HL-60/S4 (cell line): ENCODE measurements around the gene HGS.

Experiments
- in situ Hi-C: fragments of 300-500 bp; cut with MboI; formaldehyde crosslinking; loops from 2 replicates; pipeline ENCODE4 v1.14.3; 2022; ENCODE audit warnings: low sequenced_read_pairs

HGS gene

DNA sequence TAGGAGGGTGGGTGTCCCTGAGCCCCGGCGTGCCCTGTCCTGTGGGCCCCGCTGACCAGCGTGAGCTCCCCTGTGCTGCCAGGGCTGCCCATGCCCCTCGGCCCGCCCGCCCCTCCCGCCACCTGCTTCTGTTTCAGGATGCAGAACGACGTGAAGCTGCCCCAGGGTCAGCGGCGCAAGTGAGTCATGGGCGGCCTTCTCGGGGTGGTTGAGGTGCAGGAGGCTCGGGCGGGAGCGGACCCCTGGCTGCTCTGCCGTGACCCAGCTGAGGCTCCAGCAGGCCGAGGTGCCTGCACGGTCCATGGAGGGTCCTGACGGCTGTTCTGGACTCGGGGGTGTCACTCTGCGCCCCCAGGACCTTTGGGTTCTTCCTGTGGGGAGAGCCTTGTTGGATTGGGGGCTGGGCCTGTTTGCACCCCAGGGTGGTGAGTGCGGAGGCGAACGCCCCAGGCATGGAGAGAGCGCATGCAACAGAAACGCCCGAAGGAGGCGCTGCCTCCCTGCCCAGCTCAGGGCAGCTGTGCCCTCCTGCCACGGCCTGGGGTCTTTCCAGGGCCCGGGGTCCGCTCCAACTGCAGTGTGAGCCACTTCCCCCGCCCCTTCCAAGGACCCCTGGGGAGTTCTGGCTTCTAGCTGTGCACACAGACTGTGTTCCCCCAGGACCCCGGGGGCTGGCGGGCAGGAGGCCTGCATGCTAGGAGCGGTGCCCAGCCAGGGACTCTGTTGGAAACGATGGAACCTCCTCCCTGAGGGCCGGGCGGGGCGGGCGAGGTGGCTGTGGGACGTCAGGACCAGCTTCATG is 32.3 kb downstream of the HGS start:
- in situ Hi-C loops = no loop called here

DNA sequence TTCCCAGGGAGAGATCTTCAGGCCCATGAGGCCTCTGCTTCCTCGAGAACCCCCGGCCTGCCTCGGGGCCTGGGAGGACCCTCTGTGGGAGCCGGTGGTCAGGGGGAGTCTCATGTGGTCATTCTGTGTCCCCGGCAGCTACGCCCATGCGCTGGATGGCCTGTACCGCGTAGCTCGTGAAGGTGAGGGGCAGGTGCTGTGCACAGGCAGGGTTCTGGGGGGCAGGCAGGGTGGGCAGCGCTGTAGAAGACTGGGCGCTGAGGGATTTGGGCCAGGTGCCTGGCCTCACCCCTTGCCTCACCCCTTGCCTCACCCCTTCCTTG is 32.8 kb downstream of the HGS start:
- in situ Hi-C loops = no loop called here

DNA sequence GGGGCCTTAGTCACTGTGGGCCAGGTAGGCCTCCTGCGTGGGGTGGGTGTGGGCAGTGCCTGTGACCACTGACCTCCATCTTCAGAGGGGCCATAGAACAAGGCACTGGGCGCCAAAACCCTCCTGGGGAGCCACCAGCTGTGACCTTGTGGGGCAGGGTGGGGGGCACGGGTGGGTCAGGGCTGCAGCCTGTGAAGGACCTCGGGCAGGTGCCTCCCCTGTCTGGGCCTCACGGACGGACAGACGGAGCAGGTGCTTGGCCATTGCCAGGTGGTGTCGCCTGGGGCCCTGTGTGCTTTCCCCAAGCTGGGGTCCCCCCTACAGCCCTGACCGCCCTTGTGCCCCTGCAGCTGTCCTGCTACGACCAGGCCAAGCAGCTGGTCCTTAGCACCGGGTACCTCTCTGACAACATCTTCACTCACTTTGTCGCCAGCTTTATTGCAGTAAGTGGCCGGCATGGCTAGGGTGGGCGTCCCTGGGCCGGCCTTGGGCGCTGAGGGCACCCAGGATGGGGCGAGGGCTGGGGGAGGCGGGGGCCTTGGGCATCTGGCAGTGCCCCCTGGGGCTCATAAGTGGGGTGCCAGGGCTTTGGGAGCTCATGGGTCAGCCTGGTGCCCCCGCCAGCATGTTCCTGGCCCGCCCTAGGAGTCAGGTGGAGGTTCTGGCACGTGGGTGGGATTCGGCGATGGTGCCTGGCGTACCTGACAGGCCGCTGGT is 33.4 kb downstream of the HGS start:
- in situ Hi-C loops = no loop called here

DNA sequence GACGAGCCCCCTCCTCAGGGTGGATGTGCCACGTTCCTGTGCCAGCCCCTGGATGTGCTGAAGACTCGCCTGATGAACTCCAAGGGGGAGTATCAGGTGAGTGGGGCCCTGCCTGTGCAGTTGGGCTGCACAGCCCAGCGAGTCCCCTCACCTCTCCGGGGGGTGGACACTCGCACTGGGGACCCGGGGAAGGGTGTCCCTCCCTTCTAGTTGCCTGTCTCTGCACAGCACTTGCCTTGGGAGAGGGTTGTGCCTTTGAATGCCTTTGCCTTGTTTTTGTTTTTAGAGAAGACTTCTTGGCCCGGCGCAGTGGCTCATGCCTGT is 33.9 kb downstream of the HGS start:
- in situ Hi-C loops = no loop called here

DNA sequence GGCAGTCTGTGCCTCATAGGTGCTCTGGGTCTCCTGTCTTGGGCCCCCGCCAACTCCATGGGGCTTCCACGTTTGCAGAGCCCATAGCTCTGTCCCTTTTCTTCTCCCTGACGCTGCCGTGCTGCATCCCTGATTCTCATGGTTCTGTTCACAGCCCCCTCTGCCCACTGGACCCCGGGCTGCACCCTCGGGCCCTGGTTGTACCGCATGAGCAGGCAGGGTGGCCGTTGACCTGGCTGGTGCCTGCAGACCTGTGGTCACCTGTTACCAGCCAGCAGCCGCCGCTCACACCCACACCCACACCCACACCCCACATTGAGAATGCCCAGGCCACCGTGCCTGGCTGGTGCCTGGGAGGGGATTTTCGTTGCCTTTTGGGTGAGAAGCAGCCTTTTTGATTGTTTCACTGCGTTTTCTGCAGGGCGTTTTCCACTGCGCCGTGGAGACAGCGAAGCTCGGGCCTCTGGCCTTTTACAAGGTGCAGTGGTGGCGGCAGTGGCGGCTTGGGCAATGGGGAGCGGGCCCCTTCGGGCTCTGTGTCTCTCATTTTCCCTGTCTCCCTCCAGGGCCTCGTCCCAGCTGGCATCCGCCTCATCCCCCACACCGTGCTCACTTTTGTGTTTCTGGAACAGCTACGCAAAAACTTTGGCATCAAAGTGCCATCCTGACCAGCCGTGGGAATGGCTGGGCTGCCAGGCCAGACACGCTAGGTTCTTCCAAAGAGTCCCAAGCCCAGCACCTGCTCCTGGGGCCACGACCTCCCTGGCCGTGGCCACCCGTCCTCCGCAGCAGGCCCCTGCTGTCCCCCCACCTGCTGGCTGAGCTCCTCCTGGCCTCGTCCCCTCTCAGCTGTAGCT is 35.8 kb downstream of the HGS start:
- in situ Hi-C loops = no loop called here

GRCh38 chr17:81720267-81721071 is 36.7 kb downstream of the HGS start:
- in situ Hi-C loops = no loop called here

GRCh38 chr17:81722184-81723120 is 38.6 kb downstream of the HGS start:
- in situ Hi-C loops = no loop called here

- in situ Hi-C loops = no loop called here
These were observed 39.9 kb downstream of the HGS start for GRCh38 chr17:81723651-81724209.

DNA sequence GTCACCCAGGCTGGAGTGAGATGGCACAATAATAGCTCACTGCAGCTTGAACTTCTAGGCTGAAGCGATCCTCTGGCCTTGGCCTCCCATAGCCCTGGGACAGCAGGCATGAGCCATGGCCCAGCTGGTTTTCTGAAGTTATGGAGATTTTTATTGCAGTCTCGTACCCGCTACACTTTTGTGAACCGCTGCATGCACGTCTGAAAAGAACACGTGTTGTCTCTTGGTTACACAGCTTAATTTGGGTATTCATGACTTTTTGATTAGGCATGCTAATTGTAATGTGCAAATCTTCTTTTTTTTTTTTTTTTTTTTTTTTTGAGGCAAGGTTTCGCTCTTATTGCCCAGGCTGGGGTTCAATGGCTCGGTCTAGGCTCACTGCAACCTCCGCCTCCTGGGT is 41.6 kb downstream of the HGS start:
- in situ Hi-C loops = no loop called here

DNA sequence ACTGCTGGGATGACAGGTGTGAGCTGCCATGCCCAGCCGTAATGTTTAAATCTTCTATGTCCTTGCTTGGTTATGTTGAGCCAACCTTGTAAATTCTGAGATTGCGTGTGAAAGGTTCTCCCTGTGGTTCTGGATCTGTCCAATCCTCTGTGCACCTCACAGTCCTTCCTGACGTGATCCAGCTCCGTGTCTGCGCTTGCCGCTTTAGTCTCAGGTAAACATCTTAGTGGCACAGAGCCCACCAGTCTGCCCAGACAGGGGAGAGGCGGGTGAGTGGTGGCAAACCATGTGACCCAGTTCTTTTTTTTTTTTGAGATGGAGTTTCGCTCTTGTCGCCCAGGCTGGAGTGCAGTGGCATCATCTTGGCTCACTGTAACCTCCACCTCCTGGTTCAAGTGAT is 42.2 kb downstream of the HGS start:
- in situ Hi-C loops = no loop called here

DNA sequence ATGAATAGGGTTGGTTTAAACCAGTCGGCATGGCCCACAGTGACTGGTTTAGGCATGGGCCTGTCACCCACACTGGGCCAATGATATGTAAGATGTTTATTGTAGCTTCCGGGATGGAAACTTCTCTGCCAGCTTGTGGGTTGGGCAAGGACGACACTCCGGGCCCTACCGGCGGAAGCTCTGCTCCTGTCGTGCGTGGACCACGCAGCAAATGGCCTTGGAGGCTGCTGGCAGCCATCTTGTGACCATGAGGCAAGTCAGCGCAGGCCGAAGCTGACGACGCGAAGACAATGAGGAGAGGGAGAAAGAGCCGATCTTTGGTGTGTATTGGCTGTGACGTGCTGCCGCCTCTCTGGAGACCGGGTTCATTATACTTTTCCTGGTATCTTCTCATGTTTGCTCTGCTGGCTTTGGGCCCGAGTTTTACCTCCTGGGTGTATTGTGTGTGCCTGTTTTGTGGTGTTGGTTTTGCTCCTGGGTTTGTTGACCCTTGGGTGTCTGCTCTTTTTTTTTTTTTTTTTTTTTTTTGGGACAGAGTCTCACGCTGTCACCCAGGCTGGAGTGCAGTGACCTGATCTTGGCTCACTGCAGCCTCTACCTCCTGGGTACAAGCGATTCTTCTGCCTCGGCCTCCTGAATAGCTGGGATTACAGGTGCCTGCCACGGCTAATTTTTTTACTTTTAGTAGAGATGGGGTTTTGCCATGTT is 43.7 kb downstream of the HGS start:
- in situ Hi-C loops = no loop called here

GRCh38 chr17:81733507-81734404 is 49.9 kb downstream of the HGS start:
- in situ Hi-C loops = no loop called here

- in situ Hi-C loops = no loop called here
These were observed 50.8 kb downstream of the HGS start for GRCh38 chr17:81734405-81735263.

DNA sequence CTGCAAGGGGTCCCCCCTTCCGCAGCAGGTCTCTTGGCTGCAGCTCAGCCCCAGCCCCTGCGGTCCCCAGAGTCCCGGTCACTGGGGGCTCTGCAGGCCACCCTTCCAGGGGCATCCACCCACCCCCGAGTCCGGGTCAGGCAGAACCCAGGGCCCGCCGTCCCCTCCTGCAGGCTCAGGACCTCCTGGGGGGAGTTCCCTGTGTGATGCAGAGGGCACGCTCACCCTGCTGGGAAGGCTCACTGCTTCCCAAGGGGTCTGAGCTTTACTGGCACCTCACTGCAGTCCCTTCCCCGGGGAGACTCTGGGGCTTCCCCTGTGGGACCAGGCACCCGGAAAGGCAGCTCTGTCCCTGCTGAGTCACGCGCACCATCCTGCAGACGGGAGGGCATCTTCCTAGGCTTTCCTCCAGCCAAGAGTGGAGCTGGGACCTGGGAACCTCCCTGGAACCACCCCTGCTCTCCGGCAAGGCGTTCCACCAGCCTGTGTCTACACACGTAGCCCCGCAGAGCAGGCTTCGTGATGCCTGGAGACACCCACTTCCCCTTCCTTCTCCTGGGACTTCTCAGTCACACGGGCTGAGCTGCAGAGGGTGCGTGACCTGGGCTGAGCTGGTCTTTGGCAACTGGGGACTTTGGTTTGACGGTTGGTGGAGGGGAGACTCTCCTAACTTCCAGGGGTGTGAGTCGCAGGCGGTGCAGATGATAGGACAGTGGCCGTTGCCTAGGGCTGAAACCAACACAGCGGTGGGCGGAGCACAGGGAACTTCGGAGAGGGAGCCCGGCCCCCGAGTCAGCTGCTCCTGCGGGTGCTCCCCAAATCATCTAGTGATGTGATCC is 51.7 kb downstream of the HGS start:
- in situ Hi-C loops = no loop called here

DNA sequence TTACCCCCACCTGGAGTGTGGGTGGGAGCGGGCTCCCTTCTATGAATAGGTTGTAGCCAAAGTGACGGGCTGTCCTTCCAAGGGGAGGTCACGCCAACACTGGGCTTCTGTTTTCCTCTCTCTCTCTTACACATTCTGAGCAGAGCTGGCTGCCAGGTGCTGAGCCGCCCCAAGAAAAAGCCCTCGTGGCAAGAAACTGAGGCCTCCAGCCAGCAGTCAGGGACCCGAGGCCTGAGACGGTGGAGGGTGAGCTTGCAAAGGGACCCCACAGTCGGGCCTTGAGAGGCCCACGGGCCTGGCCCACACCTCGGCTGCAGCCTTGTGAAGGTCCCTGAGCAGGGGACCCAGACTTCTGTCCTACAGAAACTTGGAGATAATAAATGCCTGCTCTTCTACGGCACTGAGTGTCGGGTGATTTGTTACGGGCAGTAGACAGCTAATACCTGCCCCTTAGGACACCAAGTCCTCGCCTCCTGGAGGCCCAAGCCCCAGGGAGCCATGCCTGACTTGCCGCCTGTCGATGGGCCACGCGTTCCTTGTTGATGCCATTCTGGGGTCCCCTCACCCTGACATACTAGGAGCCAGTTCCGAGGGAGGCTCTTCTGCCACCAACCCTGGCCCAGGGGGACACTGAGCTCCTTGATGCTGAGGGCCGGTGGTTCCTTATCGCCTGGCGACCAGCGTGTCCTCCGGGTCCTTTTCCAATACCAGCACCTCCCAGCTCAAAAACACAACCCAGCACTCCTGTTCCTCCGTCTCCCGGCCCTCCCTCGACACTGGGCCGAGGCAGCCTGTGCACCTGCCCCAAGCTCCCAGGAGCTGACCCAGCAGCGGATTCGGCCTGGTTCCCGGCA is 54.4 kb downstream of the HGS start:
- in situ Hi-C loops = no loop called here
